K562 (cell line): ENCODE data around the gene MCM6. TPM values are rescaled to one million over a fixed set of nuclear protein-coding genes. Genes with fewer than 3 reads are reported as not detected.

Experiments
- ATAC-seq: fragments of 200-7000 bp; cut with Tn5 transposase; 3 replicates; pipeline ENCODE4 v1.9.1; 2020; ENCODE audit warnings: moderate library complexity
- BruUV-seq: library from RNA; stranded (reverse); fragments of 400-500 nt; replicated peaks from 2 replicates; lab custom pipeline; 2021; lab: Mats Ljungman, UMichigan
- CTCF ChIA-PET: fragments of 300-600 bp; formaldehyde crosslinking; extraction: SDS; loops from one replicate; lab custom pipeline; 2021; ENCODE audit warnings: low intra/inter-chr PET ratio; lab: Yijun Ruan, JAX
- POLR2A ChIA-PET: fragments of 300-600, 350-650 bp; sonication (Branson Sonifier 250); formaldehyde crosslinking; extraction: SDS; loops from one replicate; lab custom pipeline; 2021; ENCODE audit warnings: antibody characterized with exemption, inconsistent platforms; lab: Yijun Ruan, JAX
- DNase-seq, 4 experiments: peaks; one replicate each; pipeline versions ENCODE4 v3.0.0 to v3.0.0-alpha.2; 2011 to 2018; ENCODE audit warnings: low spot score in 3 of 4, mixed read lengths in 3 of 4; ENCODE audit errors: extremely low read depth in 1 of 4
- FAIRE-seq: peaks from 2 replicates; lab custom pipeline; 2011; peaks lifted over from hg19 to GRCh38; lab: Jason Lieb, UNC
- H2AFZ ChIP-seq: 2 replicates; pipeline ENCODE4 v1.6.0; 2011; ENCODE audit warnings: low read depth, low read length, control low read depth, inconsistent platforms
- H3K27ac ChIP-seq: fragments of 200-600 bp; 3 replicates; pipeline ENCODE4 v1.8.0; 2011; ENCODE audit warnings: low read depth, mild to moderate bottlenecking, control low read depth, inconsistent platforms, low read length, moderate library complexity, mixed read lengths; ENCODE audit errors: extremely low read depth
- H3K27me3 ChIP-seq, 2 experiments: fragments of 300-600 bp in 1 of 2; 2 replicates in 1 of 2; 3 replicates in 1 of 2; pipeline versions ENCODE4 v1.6.0 to v1.8.0; 2011; ENCODE audit warnings: inconsistent platforms in 2 of 2, low read length in 2 of 2, mild to moderate bottlenecking in 1 of 2, mixed read lengths in 1 of 2, moderate library complexity in 1 of 2; ENCODE audit not compliant: control insufficient read depth in 2 of 2, insufficient read depth in 2 of 2
- H3K36me3 ChIP-seq: fragments of 300-600 bp; 3 replicates; pipeline ENCODE4 v1.8.0; 2011; ENCODE audit warnings: mild to moderate bottlenecking, low read length, inconsistent platforms; ENCODE audit not compliant: control insufficient read depth, insufficient read depth
- H3K4me1 ChIP-seq, 2 experiments: fragments of 200-600 bp in 1 of 2; replicated peaks in 1 of 2; 2 replicates in 1 of 2; 3 replicates in 1 of 2; pipeline versions ENCODE4 v1.5.1 to v1.8.0; 2011; ENCODE audit warnings: inconsistent platforms in 2 of 2, low read length in 2 of 2, mild to moderate bottlenecking in 1 of 2, mixed read lengths in 1 of 2, moderate library complexity in 1 of 2; ENCODE audit not compliant: control insufficient read depth in 2 of 2, insufficient read depth in 2 of 2
- H3K4me2 ChIP-seq: 2 replicates; pipeline ENCODE4 v1.6.1; 2011; ENCODE audit warnings: low read length, control low read depth, inconsistent platforms, mixed read lengths; ENCODE audit not compliant: insufficient read depth
- H3K4me3 ChIP-seq: fragments of 200-600 bp; sonication (generic), shearing (Covaris generic); 2 replicates; pipeline ENCODE4 v1.5.1; 2016; ENCODE audit warnings: control low read depth, inconsistent platforms
- H3K79me2 ChIP-seq: fragments of 200-600 bp; 3 replicates; pipeline ENCODE4 v1.8.0; 2011; ENCODE audit warnings: low read length, inconsistent platforms; ENCODE audit not compliant: control insufficient read depth, insufficient read depth
- H3K9ac ChIP-seq, 2 experiments: 2 replicates each; pipeline versions ENCODE4 v1.6.0 to v1.6.1; 2011; ENCODE audit warnings: low read depth in 2 of 2, low read length in 2 of 2, control low read depth in 1 of 2, inconsistent platforms in 1 of 2, mild to moderate bottlenecking in 1 of 2, mixed read lengths in 1 of 2; ENCODE audit not compliant: insufficient read depth in 1 of 2
- H3K9me1 ChIP-seq: one replicate; pipeline ENCODE4 v1.6.0; 2011; ENCODE audit warnings: inconsistent platforms, mild to moderate bottlenecking, low read length, moderate library complexity; ENCODE audit not compliant: control insufficient read depth, insufficient read depth
- H3K9me3 ChIP-seq: replicated peaks from 2 replicates; pipeline ENCODE4 v1.5.1; 2011; ENCODE audit warnings: low read depth, low read length, inconsistent platforms; ENCODE audit not compliant: control insufficient read depth, insufficient read depth
- H4K20me1 ChIP-seq: replicated peaks from 2 replicates; pipeline ENCODE4 v1.6.1; 2011; ENCODE audit warnings: low read length, inconsistent platforms, mixed read lengths; ENCODE audit not compliant: control insufficient read depth, insufficient read depth
- BACH1 ChIP-seq: fragments of 200-800 bp; sonication (Bioruptor generic); IDR thresholded peaks from 2 replicates; pipeline ENCODE4 v1.6.1; 2016; ENCODE audit warnings: missing genetic modification characterization, missing compliant biosample characterization
- WGBS: fragments of 100-300 bp; shearing (Covaris generic); methylation state at CpG from one replicate; pipeline ENCODE4 v1.1.6; 2016; ENCODE audit warnings: low coverage, mixed read lengths; ENCODE audit not compliant: insufficient coverage; ENCODE audit errors: missing lambda C conversion rate; 5-methylcytosine and 5-hydroxymethylcytosine counted together
- in situ Hi-C: fragments of 300-500 bp; cut with MboI; formaldehyde crosslinking; loops from 4 replicates; pipeline ENCODE4 v1.15.0; 2018; ENCODE audit warnings: inconsistent platforms, mixed read lengths
- intact Hi-C: fragments of 100-400 bp; cut with micrococcal nuclease; formaldehyde crosslinking; loops from 2 replicates; pipeline ENCODE4 v1.14.2; 2022
- polyA plus RNA-seq, 8 experiments: library from polyadenylated mRNA; depleted of rRNA in 4 of 8; stranded (reverse) in 5 of 8; unstranded in 3 of 8; fragments of >200 nt; fragmentation: Nextera tagmentation in 2 of 8; fragmentation: Illumina TruSeq in 1 of 8; extraction: Ambion mirVana in 2 of 8; extraction: Trizol in 1 of 8; gene quantifications; 2 replicates each; pipeline versions ENCODE4 v1.2.1 to v1.2.3, GENCODE V29; 2011 to 2014; ENCODE audit warnings: inconsistent platforms in 1 of 8, missing spikeins in 1 of 8
- total RNA-seq, 7 experiments: library from RNA; depleted of rRNA in 6 of 7; stranded (reverse); fragments of >200 nt in 6 of 7; fragmentation: Illumina TruSeq in 2 of 7; extraction: Trizol in 2 of 7; gene quantifications; 2 replicates each; pipeline versions ENCODE4 v1.2.1 to v1.2.3, GENCODE V29; 2011 to 2021; ENCODE audit warnings: low replicate concordance in 1 of 7
- TF ChIP-seq, protein P1 (sequence below): fragments of 200-800 bp; sonication (Bioruptor generic); IDR thresholded peaks from 2 replicates; pipeline ENCODE4 v1.6.1; 2017; ENCODE audit warnings: missing genetic modification characterization, missing compliant biosample characterization
- TF ChIP-seq, protein P2 (sequence below), 2 experiments: fragments of 450-650 bp; IDR thresholded peaks; 2 replicates each; pipeline ENCODE4 v1.6.1; 2016; ENCODE audit warnings: mild to moderate bottlenecking in 2 of 2, borderline replicate concordance in 1 of 2, low read depth in 1 of 2, moderate library complexity in 1 of 2

MCM6 gene
- total and polyA plus RNA-seq, 9 of the 15 experiments (the other 6 are each of a cell fraction or from before 2014, with no cell fraction given), result 42.6 to 133 (median 82.4) TPM

DNA sequence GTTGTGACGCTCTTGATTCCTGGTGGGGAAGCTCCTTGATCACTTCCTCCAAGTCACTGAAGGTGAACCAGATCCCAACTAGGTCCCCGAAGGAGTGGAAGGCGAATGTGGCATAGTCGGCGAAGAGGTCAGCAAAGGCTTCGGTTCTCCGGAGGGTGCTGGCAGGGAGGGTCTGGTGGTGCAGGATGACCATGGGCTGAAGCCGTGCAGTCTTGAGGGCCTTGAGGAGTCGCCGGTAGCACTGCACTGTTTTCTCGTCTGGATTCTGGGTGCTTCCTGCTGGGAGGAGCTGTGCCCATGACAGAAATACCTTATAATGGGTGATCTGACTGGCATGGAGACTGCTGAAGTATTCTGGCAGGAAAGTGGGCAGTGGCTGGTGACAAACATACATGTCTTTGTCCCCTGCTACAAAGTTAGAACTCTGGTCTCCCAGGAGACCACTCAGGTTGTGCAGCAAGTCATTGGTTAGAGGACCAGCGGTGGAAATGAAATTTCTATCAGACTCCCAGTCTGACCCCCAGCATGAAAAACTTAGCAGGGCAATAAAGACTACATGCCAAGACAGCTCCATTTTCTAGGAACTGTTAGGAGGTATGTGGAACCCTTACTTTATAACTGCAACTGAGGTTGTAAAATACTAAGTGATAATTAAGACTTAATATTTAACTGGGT, 39.5 kb downstream of the MCM6 start, which contains the start of gene LCT (continued):
- TF ChIP-seq BACH1 (tag), result no peak

- peaks cover 5 to 20% of the 10 kb centered on the region in 2 experiments; a peak in 4 of 5 replicates for H3K27me3 ChIP-seq
- no peak overlapping the region for H3K4me2 ChIP-seq
- H3K9ac ChIP-seq, result no peak overlapping the region
- ChIA-PET POLR2A (interaction anchor here (0.5 to 0.8 kb wide), 2 partner anchors 28 to 44 kb away, joined by 3 to 4 read pairs; partner anchors contain the start of gene MCM6), CTCF (no interaction called here)
- ATAC-seq, result no peak
- intact Hi-C loops (no loop called here), in situ Hi-C loops (no loop called here)
- H3K4me1 ChIP-seq, result no peaks in the 10 kb centered on the region
- no peaks in the 10 kb centered on the region for H3K9me1 ChIP-seq
- BruUV-seq, result no TSS peak
- FAIRE-seq, result no peak
- H2AFZ ChIP-seq, result no peak overlapping the region
- H3K79me2 ChIP-seq, result no peaks in the 10 kb centered on the region
- no peak for DNase-seq
- no peaks in the 10 kb centered on the region for H3K9me3 ChIP-seq
- H3K4me3 ChIP-seq, result no peak overlapping the region
- 26% methylated on average over 6 of the region's 6 CpGs for WGBS
- H3K36me3 ChIP-seq, result no peaks in the 10 kb centered on the region
- H3K27ac ChIP-seq, result no peak overlapping the region
- H4K20me1 ChIP-seq, result no peaks in the 10 kb centered on the region
- TF ChIP-seq, protein P1, sequence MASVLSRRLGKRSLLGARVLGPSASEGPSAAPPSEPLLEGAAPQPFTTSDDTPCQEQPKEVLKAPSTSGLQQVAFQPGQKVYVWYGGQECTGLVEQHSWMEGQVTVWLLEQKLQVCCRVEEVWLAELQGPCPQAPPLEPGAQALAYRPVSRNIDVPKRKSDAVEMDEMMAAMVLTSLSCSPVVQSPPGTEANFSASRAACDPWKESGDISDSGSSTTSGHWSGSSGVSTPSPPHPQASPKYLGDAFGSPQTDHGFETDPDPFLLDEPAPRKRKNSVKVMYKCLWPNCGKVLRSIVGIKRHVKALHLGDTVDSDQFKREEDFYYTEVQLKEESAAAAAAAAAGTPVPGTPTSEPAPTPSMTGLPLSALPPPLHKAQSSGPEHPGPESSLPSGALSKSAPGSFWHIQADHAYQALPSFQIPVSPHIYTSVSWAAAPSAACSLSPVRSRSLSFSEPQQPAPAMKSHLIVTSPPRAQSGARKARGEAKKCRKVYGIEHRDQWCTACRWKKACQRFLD, result no peak
- TF ChIP-seq, protein P2, sequence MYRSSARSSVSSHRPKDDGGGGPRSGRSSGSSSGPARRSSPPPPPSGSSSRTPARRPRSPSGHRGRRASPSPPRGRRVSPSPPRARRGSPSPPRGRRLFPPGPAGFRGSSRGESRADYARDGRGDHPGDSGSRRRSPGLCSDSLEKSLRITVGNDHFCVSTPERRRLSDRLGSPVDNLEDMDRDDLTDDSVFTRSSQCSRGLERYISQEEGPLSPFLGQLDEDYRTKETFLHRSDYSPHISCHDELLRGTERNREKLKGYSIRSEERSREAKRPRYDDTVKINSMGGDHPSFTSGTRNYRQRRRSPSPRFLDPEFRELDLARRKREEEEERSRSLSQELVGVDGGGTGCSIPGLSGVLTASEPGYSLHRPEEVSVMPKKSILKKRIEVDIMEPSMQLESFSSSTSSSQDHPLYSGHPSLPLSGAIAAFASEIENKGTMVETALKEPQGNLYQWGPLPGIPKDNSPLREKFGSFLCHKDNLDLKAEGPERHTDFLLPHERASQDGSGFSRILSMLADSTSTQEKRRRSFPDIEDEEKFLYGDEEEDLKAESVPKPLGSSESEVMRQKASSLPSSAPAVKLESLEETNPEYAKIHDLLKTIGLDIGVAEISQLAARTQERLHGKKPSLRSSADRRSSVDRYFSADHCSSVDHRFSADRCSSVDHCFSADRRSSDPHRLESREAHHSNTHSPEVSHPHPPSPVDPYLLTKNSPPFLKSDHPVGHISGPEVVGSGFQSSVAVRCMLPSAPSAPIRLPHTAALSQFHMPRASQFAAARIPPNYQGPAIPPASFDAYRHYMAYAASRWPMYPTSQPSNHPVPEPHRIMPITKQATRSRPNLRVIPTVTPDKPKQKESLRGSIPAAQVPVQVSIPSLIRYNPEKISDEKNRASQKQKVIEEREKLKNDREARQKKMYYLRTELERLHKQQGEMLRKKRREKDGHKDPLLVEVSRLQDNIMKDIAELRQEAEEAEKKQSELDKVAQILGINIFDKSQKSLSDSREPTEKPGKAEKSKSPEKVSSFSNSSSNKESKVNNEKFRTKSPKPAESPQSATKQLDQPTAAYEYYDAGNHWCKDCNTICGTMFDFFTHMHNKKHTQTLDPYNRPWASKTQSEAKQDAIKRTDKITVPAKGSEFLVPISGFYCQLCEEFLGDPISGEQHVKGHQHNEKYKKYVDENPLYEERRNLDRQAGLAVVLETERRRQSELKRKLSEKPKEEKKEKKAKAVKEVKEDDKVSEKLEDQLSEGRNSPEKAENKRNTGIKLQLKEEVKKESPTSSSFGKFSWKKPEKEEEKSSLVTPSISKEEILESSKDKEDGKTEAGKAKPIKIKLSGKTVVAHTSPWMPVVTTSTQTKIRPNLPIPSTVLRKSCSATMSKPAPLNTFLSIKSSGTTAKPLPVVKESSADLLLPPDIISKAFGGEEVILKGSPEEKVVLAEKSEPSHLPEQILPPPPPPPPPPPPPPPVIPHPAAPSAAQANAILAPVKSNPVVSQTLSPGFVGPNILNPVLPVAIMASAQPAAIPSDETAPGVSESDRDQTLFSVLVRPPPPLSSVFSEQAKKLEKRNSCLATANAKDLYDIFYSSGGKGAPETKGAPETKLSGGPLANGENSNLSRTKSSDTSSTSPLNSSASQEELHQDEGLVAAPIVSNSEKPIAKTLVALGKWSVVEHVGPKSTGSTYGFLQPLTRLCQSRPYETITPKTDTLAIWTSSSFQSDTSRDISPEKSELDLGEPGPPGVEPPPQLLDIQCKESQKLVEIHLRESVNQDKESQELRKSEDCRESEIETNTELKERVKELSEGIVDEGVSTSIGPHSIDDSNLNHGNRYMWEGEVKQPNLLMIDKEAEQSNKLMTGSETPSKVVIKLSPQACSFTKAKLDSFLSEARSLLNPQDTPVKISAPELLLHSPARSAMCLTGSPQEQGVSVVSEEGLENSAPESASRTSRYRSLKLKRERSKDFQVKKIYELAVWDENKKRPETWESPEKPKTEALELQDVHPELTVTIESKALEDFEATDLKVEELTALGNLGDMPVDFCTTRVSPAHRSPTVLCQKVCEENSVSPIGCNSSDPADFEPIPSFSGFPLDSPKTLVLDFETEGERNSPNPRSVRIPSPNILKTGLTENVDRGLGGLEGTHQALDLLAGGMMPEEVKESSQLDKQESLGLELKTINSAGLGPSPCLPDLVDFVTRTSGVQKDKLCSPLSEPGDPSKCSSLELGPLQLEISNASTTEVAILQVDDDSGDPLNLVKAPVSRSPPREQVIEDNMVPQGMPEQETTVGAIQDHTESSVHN (IDR thresholded peaks at IDR 0.05; ENCODE audit: borderline replicate concordance in 1 of 2, low read depth in 1 of 2), result no peak
Measured at GRCh38 chr2:135832891-135833290, 43.4 kb downstream of the MCM6 start.
